Effector CD4-positive, alpha-beta T cell (primary cell): ENCODE results near the gene USP40.

Source experiments
- DNase-seq: peaks from one replicate; pipeline ENCODE4 v3.0.0-alpha.2; 2020

Gene USP40

DNA sequence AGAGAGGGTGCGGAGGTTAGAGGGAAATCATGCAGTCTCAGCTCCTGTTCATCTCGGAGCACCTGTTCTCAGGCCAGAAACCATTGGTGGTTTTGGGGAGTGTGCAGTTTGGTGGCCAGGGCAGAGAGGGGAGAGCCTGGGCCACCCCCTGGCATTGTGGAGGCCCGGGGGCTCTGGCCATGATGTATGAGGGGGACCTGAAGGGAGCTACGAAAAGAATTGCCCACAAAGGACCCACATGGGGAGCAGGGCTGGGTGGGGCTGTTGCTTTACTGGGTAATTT is 124.6 kb downstream of the USP40 start:
- DNase-seq, result no peak

DNA sequence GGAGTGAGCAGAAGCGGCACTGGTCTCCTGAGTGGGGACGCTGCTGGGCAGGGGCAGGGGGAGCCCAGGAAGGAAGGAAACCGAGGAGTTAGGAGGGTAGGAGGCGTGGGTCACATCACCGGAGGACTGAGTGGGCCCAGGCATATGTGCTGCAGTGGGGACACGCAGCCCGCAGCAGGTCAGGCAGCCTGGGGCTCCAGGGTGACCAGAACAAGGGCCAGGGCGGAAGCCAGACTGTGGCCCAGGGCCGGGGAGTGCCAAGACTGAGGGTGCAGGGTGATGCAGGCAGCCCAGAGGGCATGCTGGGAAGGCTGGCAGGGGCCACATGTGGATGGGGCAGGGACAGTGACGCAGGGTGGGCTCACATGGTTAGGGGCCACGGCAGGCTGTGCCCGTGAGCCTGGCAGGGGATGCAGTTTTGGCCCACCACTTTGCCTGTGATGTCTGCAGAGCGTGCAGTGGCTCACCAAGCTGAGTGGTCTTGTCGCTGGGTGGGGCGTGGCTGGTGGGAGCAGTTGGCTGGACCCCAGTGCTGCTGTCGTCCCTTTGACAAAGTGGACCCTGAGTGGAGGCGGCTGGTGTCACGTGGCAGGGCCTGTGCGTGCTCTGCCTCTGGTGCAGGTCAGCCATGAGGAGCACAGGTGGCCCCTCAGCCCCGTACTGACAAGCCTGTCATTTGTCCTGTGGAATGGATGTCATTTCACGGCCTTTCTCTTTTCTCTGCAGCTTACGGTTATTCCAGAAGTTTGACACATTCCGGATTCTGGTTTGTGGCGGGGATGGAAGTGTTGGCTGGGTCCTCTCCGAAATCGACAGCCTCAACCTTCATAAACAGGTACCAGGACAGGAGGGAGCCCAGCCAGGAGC is 125.2 kb downstream of the USP40 start:
- DNase-seq, result no peak

DNA sequence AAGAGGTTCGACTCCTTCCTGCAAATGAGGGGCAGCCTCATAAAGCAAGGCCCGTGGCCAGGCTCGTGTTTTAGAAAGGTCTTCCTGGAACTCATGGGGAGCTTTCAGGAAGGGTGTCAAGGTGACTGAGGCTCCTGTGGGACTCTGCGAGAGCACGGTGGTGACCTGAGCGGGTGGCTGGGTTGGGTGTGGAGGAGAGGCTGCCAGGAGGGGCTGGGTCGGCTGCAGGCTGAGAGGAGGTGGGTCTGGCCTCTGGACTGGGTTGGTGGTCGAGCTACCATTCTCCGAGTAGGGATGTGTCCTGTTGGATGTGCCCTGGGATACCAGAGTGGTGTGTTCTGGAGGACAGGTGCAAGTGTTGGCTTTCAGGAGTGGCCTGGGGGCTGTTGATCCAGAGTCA is 125.9 kb downstream of the USP40 start:
- no peak for DNase-seq

DNA sequence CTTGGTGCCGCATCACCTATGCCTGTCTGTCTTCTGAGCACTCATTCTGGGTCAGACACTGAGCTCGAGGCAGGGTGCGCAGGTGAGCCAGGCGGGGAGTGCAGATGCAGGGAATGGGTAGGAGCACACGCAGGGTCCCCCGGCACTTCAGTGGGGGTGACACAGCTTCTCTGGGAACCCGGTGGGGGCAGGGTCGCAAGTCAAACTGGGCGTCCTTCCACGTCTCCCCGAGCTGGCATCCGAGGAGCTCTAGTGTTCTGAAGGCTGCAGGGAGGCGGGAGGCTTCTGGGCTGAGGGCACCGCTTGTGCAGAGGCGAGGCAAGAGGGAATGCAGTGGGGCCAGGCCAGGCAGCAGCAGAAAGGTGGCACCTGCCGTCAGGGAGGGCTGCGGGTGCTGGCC is 126.3 kb downstream of the USP40 start:
- no peak for DNase-seq

DNA sequence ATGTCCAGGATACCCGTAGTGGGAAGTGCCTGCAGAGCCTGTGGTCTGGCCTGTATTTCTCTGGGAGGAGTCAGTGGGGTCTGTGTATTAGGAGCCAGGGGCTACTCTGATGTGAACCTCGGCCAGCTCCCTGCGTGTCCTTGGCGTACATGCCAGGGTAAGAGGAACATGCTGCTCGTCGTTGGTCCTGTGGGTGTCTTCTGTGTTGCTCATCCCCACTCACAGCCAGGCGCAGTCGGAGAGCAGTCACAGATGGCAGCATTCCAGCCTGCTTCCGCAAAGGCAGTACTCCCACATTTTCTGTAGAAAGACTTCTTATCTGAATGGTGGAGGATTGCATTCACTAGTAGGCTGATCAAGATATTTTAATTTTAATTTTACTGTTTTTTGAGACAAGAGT is 127.4 kb downstream of the USP40 start:
- no peak for DNase-seq

DNA sequence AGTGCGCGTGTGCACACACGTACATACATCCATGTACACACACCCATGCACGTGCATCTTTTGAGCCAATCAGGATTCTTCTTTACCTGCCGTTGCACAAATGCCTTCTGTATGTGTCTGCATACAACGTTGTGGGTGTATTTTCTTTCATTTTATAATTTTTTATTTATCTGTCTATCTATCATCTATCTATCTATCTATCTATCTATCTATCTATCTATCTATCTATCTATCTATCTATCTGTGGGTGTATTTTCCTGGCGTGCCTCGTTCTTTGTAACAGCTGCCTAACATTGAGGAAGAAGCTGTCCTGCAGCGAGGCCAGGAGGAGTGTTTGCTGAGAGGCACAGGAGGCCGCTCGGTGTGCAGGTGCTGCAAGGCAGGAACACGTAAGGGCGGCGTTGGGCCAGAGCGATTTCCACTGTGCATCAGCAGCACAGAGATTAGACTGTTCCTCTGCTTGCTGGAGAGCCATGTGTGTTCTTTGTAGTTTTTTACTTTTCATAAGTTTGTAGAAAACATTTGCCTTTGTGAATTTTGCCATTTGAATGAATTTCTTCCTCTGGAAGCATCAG is 127.9 kb downstream of the USP40 start:
- no peak for DNase-seq

DNA sequence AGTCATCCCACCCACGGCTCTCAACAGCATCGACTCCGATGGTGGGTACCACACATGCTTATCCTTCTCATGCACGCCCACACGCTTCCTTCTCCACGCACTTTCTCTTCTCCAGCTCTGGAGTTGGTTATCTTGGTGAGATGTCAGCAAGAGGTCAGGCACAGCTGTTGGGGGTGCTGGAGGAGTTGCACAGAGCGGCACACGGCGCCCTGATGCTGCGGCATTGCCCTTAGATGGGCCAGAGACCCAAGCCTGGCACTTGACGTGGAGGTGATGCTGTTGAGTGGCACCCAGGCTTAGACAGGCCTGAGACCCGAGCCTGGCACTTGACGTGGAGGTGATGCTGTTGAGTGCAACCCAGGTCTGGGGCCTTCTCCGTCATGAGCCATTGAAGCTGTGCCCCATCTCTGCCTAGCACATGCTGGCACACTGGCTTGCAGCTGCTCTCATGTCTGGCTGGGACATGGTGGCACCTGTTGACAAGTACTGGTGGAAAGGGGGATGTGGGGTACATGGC is 129.1 kb downstream of the USP40 start:
- DNase-seq, result no peak

DNA sequence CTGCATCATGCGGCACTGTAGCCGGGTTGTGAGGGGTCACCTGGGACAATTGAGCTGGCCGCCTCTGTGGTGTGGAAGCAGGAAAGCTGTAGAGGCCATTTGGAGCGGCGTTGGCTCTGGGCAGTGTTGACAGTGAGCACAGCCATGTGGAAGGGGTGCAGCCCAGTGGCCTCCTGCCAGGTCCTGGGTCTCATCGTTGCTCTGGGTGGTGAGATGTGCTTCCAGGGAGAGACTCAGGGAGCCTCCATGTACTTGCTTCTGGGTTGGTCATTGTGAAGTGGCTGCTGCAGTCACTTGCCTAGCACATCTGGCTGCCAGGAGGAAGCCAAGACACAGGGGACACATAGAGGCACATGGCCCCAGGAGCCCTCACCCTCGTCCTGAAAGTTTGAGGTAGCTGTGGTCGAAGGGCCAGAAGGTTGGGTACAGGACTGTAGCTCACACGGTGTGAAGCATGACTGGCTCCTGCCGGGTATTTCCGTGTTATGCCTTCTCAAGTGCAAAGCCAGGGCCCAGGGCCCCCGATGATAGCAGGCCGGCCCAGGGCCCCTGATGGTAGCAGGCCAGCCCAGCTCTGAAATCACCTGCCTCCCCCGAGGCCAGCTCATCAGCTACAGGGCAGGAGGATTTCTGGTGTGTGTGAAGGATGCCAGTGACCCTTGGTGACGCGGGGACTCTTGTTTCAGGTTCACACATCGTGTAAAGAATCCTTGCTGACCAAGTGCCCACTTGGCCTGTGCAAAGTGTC is 129.7 kb downstream of the USP40 start:
- no peak for DNase-seq

DNA sequence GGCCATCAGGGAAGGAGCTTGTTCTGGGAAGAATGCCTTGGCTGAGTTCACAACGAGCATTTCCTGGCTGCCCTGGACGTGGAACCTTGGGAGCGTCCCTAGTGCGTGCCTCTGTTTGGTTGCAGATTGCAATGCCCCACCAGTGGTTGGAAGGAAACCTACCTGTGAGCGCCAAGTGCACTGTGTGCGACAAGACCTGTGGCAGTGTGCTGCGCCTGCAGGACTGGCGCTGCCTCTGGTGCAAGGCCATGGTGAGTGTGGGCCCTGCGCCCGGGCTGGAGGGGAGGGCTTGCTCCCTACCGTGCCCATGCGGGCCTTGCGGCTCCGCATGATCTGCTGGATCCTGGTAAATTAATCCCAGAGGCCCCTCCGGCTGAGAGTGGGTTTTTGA is 130.4 kb downstream of the USP40 start:
- DNase-seq, result no peak

DNA sequence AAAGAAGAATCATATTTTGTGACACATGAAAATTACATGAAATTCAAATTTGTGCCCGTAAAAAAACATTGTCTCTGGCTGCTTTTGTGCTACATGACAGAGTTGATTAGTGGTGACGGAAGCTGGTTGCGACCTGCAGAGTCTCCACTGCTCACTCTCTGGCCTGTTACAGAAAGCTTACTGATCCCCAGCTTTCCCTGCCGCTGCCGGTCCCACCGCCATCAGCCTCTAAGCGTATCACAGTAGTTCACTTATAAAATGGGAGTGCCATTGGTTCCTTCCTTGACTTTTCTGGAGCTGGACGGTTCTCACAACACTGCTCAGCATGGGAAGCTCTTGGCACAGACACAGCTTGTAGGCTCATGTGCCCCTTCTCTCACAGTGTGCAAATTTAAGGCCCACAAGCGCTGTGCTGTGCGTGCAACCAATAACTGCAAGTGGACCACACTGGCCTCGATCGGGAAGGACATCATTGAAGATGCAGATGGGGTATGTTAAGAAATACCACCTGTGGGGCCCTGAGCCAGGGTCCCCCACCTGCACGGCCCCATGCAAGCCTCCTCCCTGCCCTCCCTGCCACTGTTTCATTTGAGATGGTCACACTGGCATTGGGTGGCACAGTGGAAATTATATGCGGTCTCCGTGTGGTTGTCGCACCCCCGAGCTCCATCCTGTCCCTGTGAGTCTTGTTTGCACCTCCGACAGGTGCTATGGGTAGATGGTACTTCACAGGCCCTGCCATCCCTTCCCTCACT is 131.0 kb downstream of the USP40 start:
- DNase-seq, result no peak

DNA sequence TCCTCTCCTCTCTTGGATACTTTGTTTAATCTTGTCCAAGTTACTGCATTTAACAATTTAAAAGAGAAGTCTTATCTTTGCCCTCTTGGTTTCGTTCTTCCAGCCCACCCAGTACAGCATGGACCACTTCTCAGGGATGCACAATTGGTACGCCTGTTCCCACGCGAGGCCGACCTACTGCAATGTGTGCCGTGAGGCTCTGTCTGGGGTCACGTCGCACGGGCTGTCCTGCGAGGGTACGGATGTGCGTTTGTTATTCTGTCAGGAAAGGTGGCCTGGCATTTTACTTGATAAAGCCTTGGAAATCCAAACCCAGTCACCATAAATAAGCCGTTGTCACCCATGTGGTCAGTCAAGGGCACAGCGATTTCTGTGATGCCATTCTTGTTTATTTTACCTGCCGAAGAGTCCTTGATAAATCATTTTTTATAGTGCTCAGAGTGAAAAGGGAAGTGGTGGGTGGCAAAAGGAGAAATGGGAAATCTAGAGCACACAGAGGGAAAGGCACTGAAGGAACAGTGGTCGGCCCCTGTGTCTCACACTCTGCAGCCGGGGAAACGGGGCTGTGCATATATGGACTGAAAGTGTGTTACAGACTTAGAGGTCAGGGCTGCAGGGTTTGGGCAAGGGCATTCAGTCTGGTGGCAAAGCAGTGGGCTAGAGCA is 131.8 kb downstream of the USP40 start:
- no peak for DNase-seq

DNA sequence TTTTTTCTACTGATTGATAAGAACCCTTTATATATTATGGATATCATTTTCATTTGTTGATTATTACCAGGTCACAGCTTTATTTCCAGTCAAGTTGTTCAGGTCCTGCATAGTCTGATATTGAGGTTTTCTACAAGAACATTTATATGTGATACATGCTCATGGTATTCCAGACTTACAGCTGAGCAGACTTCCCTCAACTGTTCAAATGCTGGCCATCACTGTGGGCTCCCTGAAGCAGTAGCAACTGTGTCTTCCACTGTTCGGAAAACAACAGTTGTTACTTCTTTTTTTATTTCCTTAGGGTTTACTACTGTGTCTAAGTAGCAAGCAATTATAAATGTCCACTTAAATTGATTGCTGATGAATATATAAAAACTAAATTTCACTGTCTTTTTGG is 132.8 kb downstream of the USP40 start:
- DNase-seq, result no peak

DNA sequence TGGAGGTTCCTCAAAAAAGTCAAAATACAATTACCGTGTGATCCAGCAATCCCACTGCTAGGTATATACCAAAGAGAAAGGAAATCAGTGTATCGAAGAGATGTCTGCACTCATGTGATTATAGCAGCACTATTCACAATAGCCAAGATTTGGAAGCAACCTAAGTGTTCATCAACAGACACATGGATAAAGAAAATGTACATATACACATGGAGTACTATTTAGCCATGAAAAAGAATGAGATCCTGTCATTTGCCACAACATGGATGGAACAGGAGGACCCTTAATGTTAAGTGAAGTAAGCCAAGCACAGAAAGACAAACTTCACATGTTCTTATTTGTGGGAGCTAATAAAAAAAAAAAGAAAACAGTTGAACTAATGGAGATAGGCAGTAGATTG is 133.6 kb downstream of the USP40 start:
- no peak for DNase-seq

DNA sequence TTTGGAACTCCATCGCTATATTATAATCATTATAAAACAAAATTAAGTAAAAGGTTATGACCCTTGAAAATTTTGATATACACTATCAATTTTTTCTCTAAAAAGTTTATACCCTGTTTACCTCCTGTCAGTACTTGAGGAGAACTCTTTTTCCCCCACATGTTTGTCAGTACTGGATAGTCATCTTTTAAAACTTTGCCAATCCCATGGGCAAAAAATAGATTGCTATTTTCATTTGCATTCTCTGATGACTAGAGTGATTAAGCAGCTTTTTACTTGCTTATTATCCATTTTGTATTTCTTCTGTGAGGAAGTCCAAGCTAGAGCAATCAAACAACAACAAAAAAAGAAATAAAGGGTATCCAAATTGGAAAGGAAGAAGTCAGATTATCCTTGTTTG is 135.9 kb downstream of the USP40 start:
- DNase-seq, result no peak

DNA sequence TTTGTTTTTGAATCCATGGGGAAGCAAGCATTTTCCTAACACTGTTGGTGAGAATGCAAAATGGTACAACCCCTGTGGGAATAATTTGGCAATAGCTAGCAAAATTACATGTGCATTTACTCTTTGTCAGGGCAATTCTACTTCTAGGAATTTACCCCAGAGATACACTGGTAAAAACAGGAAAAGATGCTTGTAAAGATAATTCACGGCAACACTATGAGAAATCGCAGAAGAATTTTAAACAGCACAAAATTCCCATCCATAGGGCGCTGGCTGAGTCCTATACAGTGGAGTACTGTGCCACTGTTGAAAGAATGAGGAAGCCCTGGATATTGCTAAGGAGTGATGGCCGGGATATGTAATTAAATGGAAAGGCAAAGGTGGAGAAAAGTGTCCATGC is 136.5 kb downstream of the USP40 start:
- DNase-seq, result no peak

DNA sequence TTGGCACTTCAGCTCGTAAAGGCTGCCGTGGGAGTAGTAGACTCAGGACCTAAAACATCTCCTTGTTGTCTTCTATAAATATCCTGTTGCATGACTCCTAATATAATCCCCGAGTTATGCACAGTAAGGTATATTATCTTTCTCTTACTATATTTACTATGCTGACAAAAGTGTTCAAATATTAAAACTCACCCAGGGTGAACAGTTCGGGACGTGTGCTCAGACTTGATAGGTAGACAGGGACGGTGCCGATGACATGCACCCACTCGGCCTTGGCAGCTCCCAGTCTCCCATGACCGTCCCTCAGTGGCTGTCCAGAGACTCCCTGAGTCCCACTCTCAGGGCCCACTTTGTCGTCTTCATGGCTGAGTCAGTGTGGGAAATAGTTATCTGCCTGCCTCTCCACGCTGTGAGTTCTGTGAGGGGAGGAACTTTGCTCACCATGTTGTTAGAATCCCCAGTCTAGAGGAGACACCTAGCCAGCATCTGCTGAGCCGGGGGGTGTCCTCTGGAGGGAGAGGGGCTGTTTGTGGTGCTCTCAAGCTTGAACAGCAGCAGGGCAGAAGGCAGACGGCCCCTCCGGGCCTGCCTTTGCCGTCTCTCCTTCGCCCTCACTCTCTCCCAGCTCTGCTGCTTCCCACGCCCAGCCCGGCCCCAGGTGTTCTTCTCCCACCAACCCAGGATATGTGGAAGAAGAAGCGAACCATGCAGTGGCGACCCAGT is 137.2 kb downstream of the USP40 start:
- no peak for DNase-seq

DNA sequence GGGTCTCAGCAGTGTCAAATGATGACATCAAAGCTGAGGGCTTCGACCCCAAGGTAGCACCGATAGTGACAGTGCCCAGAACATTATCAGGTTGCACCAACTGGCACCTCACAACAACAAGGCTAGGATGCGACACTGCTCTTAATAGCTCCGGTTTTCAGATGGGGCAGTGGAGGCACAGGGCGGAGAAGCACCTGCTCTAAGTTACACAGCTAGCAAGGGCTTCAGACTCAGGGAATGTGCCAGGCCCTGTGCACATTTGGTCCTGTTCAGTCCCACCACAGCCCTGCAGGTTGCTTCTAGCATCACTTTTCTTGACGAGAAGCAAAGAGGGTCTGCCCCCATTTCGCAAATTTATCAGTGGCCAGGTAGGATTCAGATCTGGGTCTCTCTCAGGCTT is 138.1 kb downstream of the USP40 start:
- no peak for DNase-seq

DNA sequence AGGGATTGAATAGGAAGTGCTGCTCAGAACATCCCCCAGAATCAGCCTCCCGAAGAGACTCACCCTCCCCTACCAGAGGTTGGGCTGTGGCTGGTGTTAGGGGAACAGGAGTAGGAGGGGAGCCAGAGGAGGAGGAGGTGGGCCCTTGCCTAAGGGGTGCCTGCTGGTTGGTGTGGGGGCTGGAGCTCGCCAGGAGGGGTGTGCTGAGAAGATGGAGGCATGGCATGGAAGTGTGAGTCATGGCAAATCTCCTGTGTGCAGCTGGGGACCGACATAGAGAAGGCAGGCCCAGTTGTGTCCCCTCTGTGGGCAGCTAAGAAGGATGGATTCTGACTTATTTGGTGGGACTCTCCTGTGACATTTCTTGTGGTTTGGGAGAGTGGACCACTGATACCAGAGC is 138.6 kb downstream of the USP40 start:
- DNase-seq, result no peak

DNA sequence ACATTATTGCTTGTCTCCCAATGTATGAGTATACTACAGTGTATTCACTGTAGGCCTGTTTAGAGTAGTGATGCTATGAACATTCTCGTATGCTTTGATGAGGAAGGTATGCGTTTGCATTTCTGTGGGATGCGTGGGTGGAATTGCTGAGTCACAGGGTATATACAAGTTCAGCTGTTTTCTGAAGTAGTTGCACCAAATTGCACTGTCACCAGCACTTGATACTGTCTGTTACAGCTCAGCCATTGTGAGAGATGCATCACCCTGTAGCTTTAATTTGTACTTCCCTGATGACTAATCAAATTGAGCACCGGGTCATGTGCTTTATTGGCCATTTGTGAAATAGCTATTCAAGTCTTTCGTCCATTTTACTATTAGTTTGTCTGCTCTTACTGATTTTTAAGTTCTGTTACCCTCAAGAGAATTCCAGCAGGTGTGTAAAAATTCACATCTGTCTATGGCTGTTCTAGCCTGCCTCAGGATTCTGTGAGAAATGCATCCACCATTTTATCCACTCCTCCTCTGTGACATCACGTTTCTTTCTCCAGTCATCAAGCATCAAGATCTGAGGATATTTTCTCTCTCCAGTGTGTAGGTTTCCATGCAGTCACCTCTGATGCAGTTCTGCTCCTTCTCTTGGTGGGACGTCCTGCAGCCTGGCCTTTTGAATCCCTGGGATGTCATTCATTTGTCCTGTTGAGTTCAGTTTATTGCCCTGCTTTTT is 139.8 kb downstream of the USP40 start:
- no peak for DNase-seq
